ENCODE data around the gene USO1. TPM values are rescaled to one million over a fixed set of nuclear protein-coding genes. Genes with fewer than 3 reads are reported as not detected.

The USO1 gene
- total and polyA plus RNA-seq, 2 of the 8 experiments (the other 6 are each of a cell fraction or from before 2014, with no cell fraction given): 57.3 to 198 TPM

DNA sequence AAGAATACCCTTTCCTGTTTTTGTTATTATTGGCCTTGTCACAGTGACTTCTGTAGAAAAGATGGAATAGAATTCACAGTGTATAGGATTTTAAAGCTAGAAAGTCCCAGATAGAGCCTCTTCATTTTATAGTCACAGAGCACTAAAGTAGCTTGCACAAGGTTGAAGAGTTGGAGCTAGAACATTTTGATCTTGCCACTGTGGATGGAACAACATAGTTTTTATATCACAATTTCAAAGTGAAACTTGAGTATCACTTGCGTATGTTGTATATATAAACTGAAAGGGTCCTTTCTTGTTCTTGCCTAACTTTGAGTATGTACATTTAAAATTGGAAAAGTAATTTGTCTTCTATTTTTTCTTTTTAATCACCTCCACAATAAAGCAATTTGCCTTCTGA lies 2.7 kb downstream of the USO1 start:
- Histone ChIP-seq H2BK20ac (ENCODE audit: low read length) (no peak overlapping the region), H2AFZ (ENCODE audit: low read length) (no peak overlapping the region), H3K4me1 (replicated peaks in 1 of 4; ENCODE audit: control insufficient read depth in 3 of 4, insufficient read depth in 4 of 4, low read length in 3 of 4) (peaks cover 0 to 8% (median under 1%) of the 10 kb centered on the region in 4 experiments; a peak in 6 of 7 replicates), H3K4ac (replicated peaks; ENCODE audit: insufficient read length, low read depth, low read length) (no peak overlapping the region), H4K91ac (replicated peaks; ENCODE audit: insufficient read length, low read length) (no peak overlapping the region), H3K23ac (ENCODE audit: insufficient read length) (no peak overlapping the region), H2BK5ac (ENCODE audit: low read depth, low read length) (no peak overlapping the region), H3K27ac (ENCODE audit: low read depth, low read length) (no peak overlapping the region), H3K9ac (replicated peaks in 1 of 4; ENCODE audit: extremely low read depth in 1 of 4, low read depth in 3 of 4, low read length in 3 of 4) (peak overlapping the region in 1 of 4 experiments; percentile 37; a peak in 1 of 7 replicates), H2BK15ac (ENCODE audit: low read length) (no peak overlapping the region), H3K27me3 (replicated peaks in 1 of 4; ENCODE audit: control insufficient read depth in 3 of 4, extremely low read depth in 1 of 4, insufficient read depth in 3 of 4, low read length in 3 of 4) (no peaks in the 10 kb centered on the region), H3K79me1 (ENCODE audit: low read depth, low read length) (0 out of 2 replicates have a peak, but pooled peaks cover 1% of the 10 kb centered on the region), H3K18ac (ENCODE audit: extremely low read depth, low read length) (no peak overlapping the region), H3K79me2 (ENCODE audit: control insufficient read depth in 1 of 2, insufficient read depth in 2 of 2, low read length in 2 of 2) (peaks cover 34 to 92% of the 10 kb centered on the region in 2 experiments), H3K14ac (ENCODE audit: insufficient read length) (no peak overlapping the region), H3K36me3 (ENCODE audit: control insufficient read depth in 2 of 4, insufficient read depth in 4 of 4, low read length in 3 of 4) (no peaks in the 10 kb centered on the region; a peak in 1 of 8 replicates), H2BK12ac (ENCODE audit: low read depth, low read length) (no peak overlapping the region), H2AK5ac (ENCODE audit: low read depth, low read length) (no peak overlapping the region), H4K20me1 (replicated peaks in 1 of 2; ENCODE audit: control insufficient read depth in 1 of 2, insufficient read depth in 2 of 2, low read length in 2 of 2) (peaks cover 0 to 3% of the 10 kb centered on the region in 2 experiments), H3K4me2 (ENCODE audit: insufficient read depth in 1 of 2, low read depth in 2 of 2, low read length in 2 of 2) (peak overlapping the region; percentile 83 to 99), H3K23me2 (ENCODE audit: low read depth, low read length) (peaks cover 8% of the 10 kb centered on the region), H3K56ac (replicated peaks; ENCODE audit: insufficient read length, low read depth, low read length) (no peak overlapping the region), H2BK120ac (replicated peaks; ENCODE audit: low read depth, low read length) (no peak overlapping the region), H4K5ac (ENCODE audit: insufficient read length, low read depth, low read length) (no peak overlapping the region), H3K4me3 (ENCODE audit: extremely low read depth in 1 of 4, insufficient read depth in 2 of 4, low read depth in 3 of 4, low read length in 4 of 4) (peak overlapping the region in 2 of 4 experiments; percentile 80 to 86; a peak in 3 of 8 replicates), H4K8ac (ENCODE audit: extremely low read depth, insufficient read depth, low read length) (no peak overlapping the region), H3K9me3 (ENCODE audit: insufficient read depth in 2 of 2, low read depth in 1 of 2, low read length in 1 of 2) (no peaks in the 10 kb centered on the region; a peak in 1 of 4 replicates)
- ChIA-PET POLR2A (ENCODE audit: partially characterized antibody) (interaction anchor here (0.6 to 10.3 kb wide), 7 partner anchors 13 to 236 kb away, joined by 3 to 117 read pairs (median 3); partner anchors contain the start of gene G3BP2), CTCF (ENCODE audit: partially characterized antibody) (interaction anchor here (0.8 to 5.7 kb wide), 5 partner anchors 12 to 74 kb away, joined by 3 to 35 read pairs (median 4); no protein-coding TSS in a partner anchor)
- TF ChIP-seq ZNF274 (IDR thresholded peaks at IDR 0.05; ENCODE audit: borderline replicate concordance, extremely low read depth, low read length) (no peak), SIN3A (conservative IDR thresholded peaks at IDR 0.05 in 1 of 2, IDR thresholded peaks at IDR 0.05 in 1 of 2; ENCODE audit: low read depth in 1 of 2, low read length in 2 of 2) (no peak), KDM5A (IDR thresholded peaks at IDR 0.05; ENCODE audit: low read length) (no peak), NANOG (IDR thresholded peaks at IDR 0.05; ENCODE audit: insufficient read depth, low read depth, low read length, poor library complexity, severe bottlenecking) (no peak), SRF (IDR thresholded peaks at IDR 0.05; ENCODE audit: low read depth, low read length) (no peak), CREB1 (IDR thresholded peaks at IDR 0.05) (no peak), BRCA1 (IDR thresholded peaks at IDR 0.05; ENCODE audit: low read depth, low read length) (no peak)
- TF ChIP-seq, protein P1, sequence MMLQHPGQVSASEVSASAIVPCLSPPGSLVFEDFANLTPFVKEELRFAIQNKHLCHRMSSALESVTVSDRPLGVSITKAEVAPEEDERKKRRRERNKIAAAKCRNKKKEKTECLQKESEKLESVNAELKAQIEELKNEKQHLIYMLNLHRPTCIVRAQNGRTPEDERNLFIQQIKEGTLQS (IDR thresholded peaks at IDR 0.05; ENCODE audit: insufficient read depth, low read depth, low read length): no peak
- TF ChIP-seq, protein P2, sequence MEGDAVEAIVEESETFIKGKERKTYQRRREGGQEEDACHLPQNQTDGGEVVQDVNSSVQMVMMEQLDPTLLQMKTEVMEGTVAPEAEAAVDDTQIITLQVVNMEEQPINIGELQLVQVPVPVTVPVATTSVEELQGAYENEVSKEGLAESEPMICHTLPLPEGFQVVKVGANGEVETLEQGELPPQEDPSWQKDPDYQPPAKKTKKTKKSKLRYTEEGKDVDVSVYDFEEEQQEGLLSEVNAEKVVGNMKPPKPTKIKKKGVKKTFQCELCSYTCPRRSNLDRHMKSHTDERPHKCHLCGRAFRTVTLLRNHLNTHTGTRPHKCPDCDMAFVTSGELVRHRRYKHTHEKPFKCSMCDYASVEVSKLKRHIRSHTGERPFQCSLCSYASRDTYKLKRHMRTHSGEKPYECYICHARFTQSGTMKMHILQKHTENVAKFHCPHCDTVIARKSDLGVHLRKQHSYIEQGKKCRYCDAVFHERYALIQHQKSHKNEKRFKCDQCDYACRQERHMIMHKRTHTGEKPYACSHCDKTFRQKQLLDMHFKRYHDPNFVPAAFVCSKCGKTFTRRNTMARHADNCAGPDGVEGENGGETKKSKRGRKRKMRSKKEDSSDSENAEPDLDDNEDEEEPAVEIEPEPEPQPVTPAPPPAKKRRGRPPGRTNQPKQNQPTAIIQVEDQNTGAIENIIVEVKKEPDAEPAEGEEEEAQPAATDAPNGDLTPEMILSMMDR (IDR thresholded peaks at IDR 0.05; ENCODE audit: control extremely low read depth in 1 of 3, insufficient read depth in 1 of 3, low read depth in 1 of 3, low read length in 3 of 3): no peak
- TF ChIP-seq, protein P3, sequence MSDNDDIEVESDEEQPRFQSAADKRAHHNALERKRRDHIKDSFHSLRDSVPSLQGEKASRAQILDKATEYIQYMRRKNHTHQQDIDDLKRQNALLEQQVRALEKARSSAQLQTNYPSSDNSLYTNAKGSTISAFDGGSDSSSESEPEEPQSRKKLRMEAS (IDR thresholded peaks at IDR 0.05): no peak
- no peak for DNase-seq (ENCODE audit: low read depth in 1 of 2, low spot score in 2 of 2)
- no peak for FAIRE-seq
- WGBS, 2 experiments (ENCODE audit: extremely low coverage in 1 of 2, insufficient coverage in 1 of 2, insufficient read length in 1 of 2, insufficient replicate concordance in 2 of 2, low coverage in 1 of 2, low lambda C conversion rate in 2 of 2, missing lambda C conversion rate in 1 of 2): 85% methylated on average over 1 of the region's 1 CpG; no CpG with 5 or more reads in 1 of the 2 experiments
